ENCODE data around the gene CBX4.

Gene CBX4

GRCh38 chr17:79841369-79842135 lies 2.3 kb upstream of the CBX4 start:
- DNase-seq: no peak

- no peak for DNase-seq
These were observed 1.7 kb upstream of the CBX4 start for GRCh38 chr17:79840989-79841286.

GRCh38 chr17:79840269-79840988 lies 1.2 kb upstream of the CBX4 start:
- no peak for DNase-seq

- peak; percentile 83 for DNase-seq
These were observed 542 bp downstream of the CBX4 start for GRCh38 chr17:79838522-79839274.

- DNase-seq: peak; percentile 74
These were observed 1.2 kb downstream of the CBX4 start for GRCh38 chr17:79837888-79838521.

- peak; percentile 76 for DNase-seq
These were observed 2.0 kb downstream of the CBX4 start for GRCh38 chr17:79836972-79837887.

- DNase-seq: no peak
These were observed 2.7 kb downstream of the CBX4 start for GRCh38 chr17:79836510-79836971.

GRCh38 chr17:79835953-79836509 lies 3.2 kb downstream of the CBX4 start:
- DNase-seq: no peak

- no peak for DNase-seq
These were observed 3.8 kb downstream of the CBX4 start for GRCh38 chr17:79835470-79835899.

GRCh38 chr17:79834565-79835469 lies 4.4 kb downstream of the CBX4 start:
- DNase-seq: peak; percentile 81

GRCh38 chr17:79833744-79834564 lies 5.3 kb downstream of the CBX4 start:
- no peak for DNase-seq

- DNase-seq: no peak
These were observed 6.2 kb downstream of the CBX4 start for GRCh38 chr17:79833110-79833450.

- DNase-seq: no peak
These were observed 6.8 kb downstream of the CBX4 start for GRCh38 chr17:79832218-79833109.

GRCh38 chr17:79831265-79832217 lies 7.7 kb downstream of the CBX4 start:
- DNase-seq: no peak

GRCh38 chr17:79830763-79831264 lies 8.4 kb downstream of the CBX4 start:
- no peak for DNase-seq

- no peak for DNase-seq
These were observed 8.9 kb downstream of the CBX4 start for GRCh38 chr17:79830303-79830702.

GRCh38 chr17:79829457-79829856 lies 9.8 kb downstream of the CBX4 start:
- no peak for DNase-seq

Measured in activated effector memory CD4-positive, alpha-beta T cell treated with anti-CD3 and anti-CD28 coated beads, Interleukin-2, amount 50 U/mL, for 16 hours (primary cell).